HPDE6-E6E7 (cell line): Measurements from ENCODE around the gene PNO1.

ENCODE experiments used
- DNase-seq: peaks from one replicate; pipeline ENCODE4 v3.0.0; 2011; ENCODE audit warnings: missing footprints; ENCODE audit errors: extremely low spot score

PNO1 gene

GRCh38 chr2:68195096-68195495 lies 37.4 kb downstream of the PNO1 start:
- no peak for DNase-seq

GRCh38 chr2:68196120-68196716 lies 38.5 kb downstream of the PNO1 start:
- no peak for DNase-seq

- no peak for DNase-seq
Measured at GRCh38 chr2:68200157-68200787, 42.6 kb downstream of the PNO1 start.

DNA sequence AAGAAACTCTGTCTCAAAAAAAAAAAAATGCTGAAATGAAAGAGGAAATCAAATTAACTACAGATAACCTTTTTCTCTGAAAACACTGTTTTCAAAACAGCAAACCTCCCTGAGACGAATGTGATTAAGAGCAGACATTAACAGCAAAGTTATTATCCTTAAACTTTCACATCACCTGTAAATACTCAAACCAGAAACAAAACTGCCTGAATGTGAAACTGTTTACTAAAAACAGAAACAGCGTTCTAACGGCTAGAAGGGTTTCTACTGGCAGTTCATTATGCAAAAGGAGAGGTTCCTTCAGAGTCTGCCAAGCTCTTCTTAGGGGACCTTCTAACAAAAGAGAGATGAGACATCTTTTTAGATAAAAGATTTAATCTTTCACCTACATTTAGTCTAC lies 45.9 kb downstream of the PNO1 start:
- no peak for DNase-seq

- no peak for DNase-seq
Measured at GRCh38 chr2:68206793-68207192, 49.1 kb downstream of the PNO1 start.

GRCh38 chr2:68214381-68214780 lies 56.7 kb downstream of the PNO1 start:
- DNase-seq, result no peak

DNA sequence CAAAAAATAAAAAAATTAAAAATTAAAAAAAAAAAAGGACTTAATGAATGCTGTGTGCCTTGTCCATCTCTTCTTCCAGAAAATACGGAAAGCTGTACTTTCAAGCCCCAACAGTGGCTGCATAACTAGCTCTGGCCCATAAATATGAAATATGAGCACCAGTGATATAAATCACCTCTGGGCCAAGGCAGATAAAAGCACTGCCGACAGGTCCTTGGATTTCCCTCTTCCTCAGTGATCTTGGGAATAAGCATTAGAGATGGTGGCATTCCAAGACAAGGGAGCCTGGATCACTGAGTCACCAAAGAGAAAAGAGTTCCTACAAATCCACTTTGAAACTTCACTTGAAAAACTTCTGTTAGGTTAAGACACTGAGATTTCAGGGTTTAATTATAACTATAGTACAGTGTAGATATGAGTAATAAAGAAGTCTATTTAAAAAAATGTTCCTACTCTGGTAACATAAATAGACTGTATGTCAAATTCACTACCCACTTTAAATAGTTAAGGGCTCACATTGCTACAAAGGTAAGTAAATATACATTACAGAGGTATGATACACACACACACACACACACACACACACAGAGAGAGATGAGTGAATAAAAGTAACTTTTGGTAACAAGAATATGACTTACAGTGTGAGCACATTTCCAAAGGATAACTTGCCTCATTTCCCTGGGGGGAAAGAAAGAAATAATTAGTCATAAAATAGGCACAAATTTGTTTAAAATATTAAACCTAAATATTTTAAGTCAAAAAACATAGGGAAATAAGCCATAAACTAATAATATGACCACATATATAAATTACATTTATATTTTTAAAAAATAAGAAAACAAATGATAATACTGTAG lies 59.0 kb downstream of the PNO1 start:
- DNase-seq, result no peak

DNA sequence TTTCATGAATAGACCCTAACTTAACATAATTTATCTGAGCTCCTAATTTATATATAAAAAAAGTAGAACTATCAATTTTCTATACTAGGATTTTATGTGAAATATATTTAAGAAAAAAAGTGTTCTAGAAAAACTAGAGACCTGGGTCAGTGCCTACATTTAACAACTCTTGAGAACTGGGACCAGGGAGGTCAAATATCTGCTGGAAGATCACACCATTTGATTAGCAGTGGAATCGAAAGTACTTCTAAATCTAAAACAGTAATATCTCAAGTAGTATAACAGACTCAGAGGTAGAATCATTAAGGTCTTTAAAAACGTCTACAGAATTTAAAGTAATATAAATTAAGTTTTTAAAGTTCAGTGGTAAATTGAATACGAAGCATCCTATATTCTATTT lies 60.0 kb downstream of the PNO1 start:
- no peak for DNase-seq

GRCh38 chr2:68218343-68218901 lies 60.7 kb downstream of the PNO1 start:
- DNase-seq, result no peak

DNA sequence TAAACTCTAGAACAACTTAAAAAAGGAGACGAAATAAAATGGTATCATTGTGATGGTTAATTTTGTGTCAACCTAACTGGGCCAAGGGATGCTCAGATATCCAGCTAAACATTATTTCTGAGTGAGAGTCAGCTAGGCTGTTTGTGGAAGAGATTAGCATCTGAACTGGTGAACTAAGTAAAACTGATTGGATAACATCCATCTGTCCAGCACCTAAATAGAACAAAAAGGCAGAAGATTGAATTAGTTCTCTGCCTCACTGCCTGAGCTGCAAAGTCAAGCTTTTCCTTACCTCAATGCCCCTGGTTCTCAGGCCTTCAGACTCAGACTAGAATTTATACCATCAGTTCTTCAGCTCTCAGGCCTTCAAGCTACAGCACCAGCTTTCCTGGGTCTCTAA lies 64.6 kb downstream of the PNO1 start:
- no peak for DNase-seq

DNA sequence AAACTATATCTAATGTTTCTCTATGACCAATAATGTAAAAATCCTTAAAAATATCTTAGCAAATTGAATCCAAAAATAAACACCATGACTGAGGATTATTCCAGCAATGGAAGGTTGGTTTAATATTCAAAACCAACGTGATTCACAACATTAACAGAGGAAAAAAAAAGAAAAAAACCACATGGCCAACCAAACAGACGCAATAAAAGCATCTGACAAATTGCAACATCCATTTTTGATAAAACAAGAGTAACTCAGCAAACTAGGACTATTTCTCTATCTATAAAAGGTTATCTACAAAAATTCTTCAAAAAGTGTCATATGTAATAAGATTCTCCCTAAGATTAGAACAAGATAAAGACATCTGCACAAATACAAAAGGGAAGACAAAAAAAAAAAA lies 65.7 kb downstream of the PNO1 start:
- DNase-seq, result no peak

DNA sequence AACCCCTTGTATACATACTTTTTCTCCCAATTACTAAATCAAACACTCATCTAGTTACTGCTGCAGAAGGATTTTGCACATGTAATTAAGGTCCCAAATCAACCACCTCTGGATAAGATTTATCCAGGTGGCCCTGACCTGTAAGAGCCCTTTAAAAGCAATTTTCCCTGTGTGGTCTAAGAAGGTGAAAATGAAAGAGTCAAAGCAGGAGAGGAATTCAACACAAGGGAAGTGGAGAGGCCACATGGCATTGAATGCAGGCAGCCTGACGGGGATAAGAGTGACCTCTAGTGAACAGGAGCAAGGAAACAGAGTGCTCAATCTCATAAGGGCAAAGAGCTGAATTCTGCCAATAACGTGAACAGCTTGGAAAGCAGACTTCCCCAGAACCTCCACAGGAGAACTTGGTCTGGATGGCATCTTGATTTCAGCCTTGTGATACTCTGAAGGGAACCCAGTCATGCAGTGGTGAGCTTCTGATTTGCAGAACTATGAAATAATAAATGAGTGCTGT lies 67.5 kb downstream of the PNO1 start:
- peak; percentile 21 for DNase-seq
